Activated naive CD4-positive, alpha-beta T cell treated with anti-CD3 and anti-CD28 coated beads for 36 hours (primary cell): Measurements from ENCODE around the gene ESYT3. TPM values are rescaled to one million over a fixed set of nuclear protein-coding genes. Genes with fewer than 3 reads are reported as not detected.
A peak's percentile ranks its signal among the peaks of the same experiment; 100 is the strongest.

ENCODE experiments used
- CTCF ChIA-PET: fragments of 350-600 bp; sonication (Branson Sonifier 250); formaldehyde crosslinking; loops from one replicate; lab custom pipeline; 2021; ENCODE audit warnings: antibody characterized with exemption; lab: Charles Lee
- DNase-seq: peaks from one replicate; pipeline ENCODE4 v3.0.0-alpha.2; 2020
- H3K27ac Mint-ChIP-seq: one replicate; pipeline ENCODE4 v1.8.0; 2021; ENCODE audit warnings: mild to moderate bottlenecking, mixed read lengths
- H3K27me3 Mint-ChIP-seq: one replicate; pipeline ENCODE4 v1.8.0; 2021; ENCODE audit warnings: low read depth, mixed read lengths
- H3K36me3 Mint-ChIP-seq: one replicate; pipeline ENCODE4 v1.8.0; 2021; ENCODE audit warnings: low read depth, mixed read lengths
- H3K4me1 Mint-ChIP-seq: one replicate; pipeline ENCODE4 v1.8.0; 2021; ENCODE audit warnings: low read depth, mixed read lengths
- H3K4me3 Mint-ChIP-seq: one replicate; pipeline ENCODE4 v1.8.0; 2021; ENCODE audit warnings: mild to moderate bottlenecking, moderate library complexity, mixed read lengths
- H3K9me3 Mint-ChIP-seq: one replicate; pipeline ENCODE4 v1.8.0; 2021; ENCODE audit warnings: mixed read lengths
- intact Hi-C: fragments of 100-400 bp; cut with micrococcal nuclease; formaldehyde crosslinking; loops from one replicate; pipeline ENCODE4 v1.15.1; 2023
- total RNA-seq, 2 experiments: library from RNA; stranded (reverse); gene quantifications; one replicate each; pipeline ENCODE4 v1.2.3, GENCODE V29; 2021

Gene ESYT3
- total RNA-seq = 1 to 10 TPM in 1 of 2 experiments, under 1 TPM in 1; 0.96 to 1.1 TPM

GRCh38 chr3:138434276-138434874, at the start of gene ESYT3:
Gene ESYT3, plus strand, starts transcription at chr3:138434616. Its CDS starts 183 bp downstream, at chr3:138434799.
- Mint-ChIP-seq H3K27ac (no peak within 1 kb of the TSS), H3K4me1 (peaks cover 11% of the 10 kb centered on the region), H3K27me3 (peaks cover 55% of the 10 kb centered on the region), H3K4me3 (peak within 1 kb of the TSS; percentile 75), H3K9me3 (no peaks in the 10 kb centered on the region), H3K36me3 (no peaks in the 10 kb centered on the region)
- intact Hi-C loops = loop anchor here (1.0 to 5.0 kb wide), 6 partner anchors 107 to 367 kb away; partner anchors contain the start of genes ARMC8, CEP70, DBR1 and DZIP1L
- DNase-seq = peak; percentile 82
- CTCF ChIA-PET = interaction anchor here (0.5 to 2.2 kb wide), 11 partner anchors 15 to 1400 kb away, joined by 3 to 16 read pairs (median 7); partner anchors contain the start of gene CEP70

- no peaks in the 10 kb centered on the region for H3K9me3 Mint-ChIP-seq
- H3K4me1 Mint-ChIP-seq = no peaks in the 10 kb centered on the region
- no peak for DNase-seq
- no peaks in the 10 kb centered on the region for H3K36me3 Mint-ChIP-seq
- H3K4me3 Mint-ChIP-seq = no peak overlapping the region
- CTCF ChIA-PET = no interaction called here
- no peaks in the 10 kb centered on the region for H3K27me3 Mint-ChIP-seq
- intact Hi-C loops = no loop called here
- no peak overlapping the region for H3K27ac Mint-ChIP-seq
These were observed 49.4 kb upstream of the ESYT3 start for GRCh38 chr3:138384976-138385375.

GRCh38 chr3:138389144-138389601, 45.2 kb upstream of the ESYT3 start:
- H3K9me3 Mint-ChIP-seq = no peaks in the 10 kb centered on the region
- intact Hi-C loops = no loop called here
- H3K27me3 Mint-ChIP-seq = no peaks in the 10 kb centered on the region
- H3K4me1 Mint-ChIP-seq = no peaks in the 10 kb centered on the region
- CTCF ChIA-PET = interaction anchor here (0.6 to 0.7 kb wide), 2 partner anchors 150 to 365 kb away, joined by 3 read pairs; no protein-coding TSS in a partner anchor
- no peaks in the 10 kb centered on the region for H3K36me3 Mint-ChIP-seq
- no peak for DNase-seq
- H3K4me3 Mint-ChIP-seq = no peak overlapping the region
- no peak overlapping the region for H3K27ac Mint-ChIP-seq

- intact Hi-C loops = no loop called here
- no peak overlapping the region for H3K27ac Mint-ChIP-seq
- H3K4me3 Mint-ChIP-seq = no peak overlapping the region
- H3K36me3 Mint-ChIP-seq = no peaks in the 10 kb centered on the region
- DNase-seq = no peak
- H3K27me3 Mint-ChIP-seq = no peaks in the 10 kb centered on the region
- no peaks in the 10 kb centered on the region for H3K9me3 Mint-ChIP-seq
- H3K4me1 Mint-ChIP-seq = no peaks in the 10 kb centered on the region
- CTCF ChIA-PET = interaction anchor here (0.6 to 1.6 kb wide), 2 partner anchors 11 to 364 kb away, joined by 3 to 6 read pairs; no protein-coding TSS in a partner anchor
These were observed 44.4 kb upstream of the ESYT3 start for GRCh38 chr3:138389841-138390581.

GRCh38 chr3:138390582-138390932, 43.9 kb upstream of the ESYT3 start:
- intact Hi-C loops = no loop called here
- no peak for DNase-seq
- H3K4me1 Mint-ChIP-seq = no peaks in the 10 kb centered on the region
- no peak overlapping the region for H3K4me3 Mint-ChIP-seq
- H3K27me3 Mint-ChIP-seq = no peaks in the 10 kb centered on the region
- no peaks in the 10 kb centered on the region for H3K36me3 Mint-ChIP-seq
- H3K27ac Mint-ChIP-seq = no peak overlapping the region
- no peaks in the 10 kb centered on the region for H3K9me3 Mint-ChIP-seq
- CTCF ChIA-PET = interaction anchor here (1.6 kb wide), 1 partner anchor 10 kb away, joined by 6 read pairs; no protein-coding TSS in a partner anchor

- CTCF ChIA-PET = no interaction called here
These were observed 40.3 kb upstream of the ESYT3 start for GRCh38 chr3:138394156-138394555.

GRCh38 chr3:138394686-138395085, 39.7 kb upstream of the ESYT3 start:
- Mint-ChIP-seq H3K4me3 (no peak overlapping the region), H3K9me3 (no peaks in the 10 kb centered on the region), H3K27ac (no peak overlapping the region), H3K36me3 (no peaks in the 10 kb centered on the region), H3K27me3 (peaks cover 3% of the 10 kb centered on the region), H3K4me1 (no peaks in the 10 kb centered on the region)
- intact Hi-C loops = no loop called here
- no peak for DNase-seq
- CTCF ChIA-PET = no interaction called here

More at GRCh38 chr3:138394156-138394555, 40.3 kb upstream of the ESYT3 start:
- H3K9me3 Mint-ChIP-seq = no peaks in the 10 kb centered on the region
- H3K27me3 Mint-ChIP-seq = peaks cover 3% of the 10 kb centered on the region
- no peaks in the 10 kb centered on the region for H3K36me3 Mint-ChIP-seq
- no peak for DNase-seq
- no peaks in the 10 kb centered on the region for H3K4me1 Mint-ChIP-seq
- intact Hi-C loops = no loop called here
- no peak overlapping the region for H3K27ac Mint-ChIP-seq
- H3K4me3 Mint-ChIP-seq = no peak overlapping the region

- CTCF ChIA-PET = interaction anchor here (0.6 to 3.0 kb wide), 2 partner anchors 19 to 22 kb away, joined by 3 to 9 read pairs; no protein-coding TSS in a partner anchor
- no peak overlapping the region for H3K27ac Mint-ChIP-seq
- no peaks in the 10 kb centered on the region for H3K9me3 Mint-ChIP-seq
- DNase-seq = no peak
- intact Hi-C loops = no loop called here
- no peaks in the 10 kb centered on the region for H3K36me3 Mint-ChIP-seq
- H3K27me3 Mint-ChIP-seq = peaks cover 3% of the 10 kb centered on the region
- H3K4me1 Mint-ChIP-seq = no peaks in the 10 kb centered on the region
- no peak overlapping the region for H3K4me3 Mint-ChIP-seq
These were observed 38.3 kb upstream of the ESYT3 start for GRCh38 chr3:138395865-138396751.

- Mint-ChIP-seq H3K4me3 (no peak overlapping the region), H3K4me1 (no peaks in the 10 kb centered on the region), H3K27ac (no peak overlapping the region), H3K27me3 (peaks cover 3% of the 10 kb centered on the region), H3K9me3 (no peaks in the 10 kb centered on the region), H3K36me3 (no peaks in the 10 kb centered on the region)
- intact Hi-C loops = no loop called here
- CTCF ChIA-PET = interaction anchor here (0.6 to 3.0 kb wide), 2 partner anchors 18 to 21 kb away, joined by 3 to 9 read pairs; no protein-coding TSS in a partner anchor
- DNase-seq = no peak
These were observed 37.5 kb upstream of the ESYT3 start for GRCh38 chr3:138396752-138397410.

- CTCF ChIA-PET = interaction anchor here (1.0 to 3.0 kb wide), 2 partner anchors 20 to 217 kb away, joined by 5 to 9 read pairs; no protein-coding TSS in a partner anchor
- DNase-seq = peak; percentile 9
- intact Hi-C loops = loop anchor here (1.0 to 2.0 kb wide), 2 partner anchors 67 to 218 kb away; no protein-coding TSS in a partner anchor
- Mint-ChIP-seq H3K27ac (no peak overlapping the region), H3K9me3 (no peaks in the 10 kb centered on the region), H3K4me1 (no peaks in the 10 kb centered on the region), H3K27me3 (peaks cover 3% of the 10 kb centered on the region), H3K4me3 (no peak overlapping the region), H3K36me3 (no peaks in the 10 kb centered on the region)
These were observed 36.4 kb upstream of the ESYT3 start for GRCh38 chr3:138397983-138398382.
